ENCODE measurements around the gene PRPH.

- no peak for TF ChIP-seq POLR2AphosphoS5 (IDR thresholded peaks at IDR 0.05; ENCODE audit: low read depth, low read length)
- TF ChIP-seq POLR2A (IDR thresholded peaks at IDR 0.05; ENCODE audit: low read depth, low read length), result no peak
Measured at GRCh38 chr12:49342066-49342913, 47.3 kb downstream of the PRPH start.
